DOHH2 (cell line): ENCODE measurements around the gene GPR132.

Experiments used
- H3F3A ChIP-seq: fragments of 200-600 bp; sonication (generic), shearing (Covaris generic); 2 replicates; pipeline ENCODE4 v1.6.0; 2016; ENCODE audit warnings: antibody characterized with exemption, mild to moderate bottlenecking; ENCODE audit not compliant: control insufficient read depth, insufficient read depth
- H3K27ac ChIP-seq: fragments of 200-600 bp; sonication (generic); 2 replicates; pipeline ENCODE4 v1.5.1; 2014; ENCODE audit warnings: low read depth, mild to moderate bottlenecking, low read length, moderate library complexity
- H3K27me3 ChIP-seq: fragments of 200-600 bp; sonication (generic); 2 replicates; pipeline ENCODE4 v1.6.1; 2014; ENCODE audit warnings: mild to moderate bottlenecking, low read length, mixed read lengths; ENCODE audit not compliant: control insufficient read depth
- H3K36me3 ChIP-seq: fragments of 200-600 bp; sonication (generic); 2 replicates; pipeline ENCODE4 v1.6.1; 2014; ENCODE audit warnings: mild to moderate bottlenecking, low read length, moderate library complexity, mixed read lengths; ENCODE audit not compliant: control insufficient read depth
- H3K4me1 ChIP-seq: fragments of 200-600 bp; sonication (generic); 2 replicates; pipeline ENCODE4 v1.6.1; 2014; ENCODE audit warnings: mild to moderate bottlenecking, low read length, mixed read lengths; ENCODE audit not compliant: control insufficient read depth
- H3K4me2 ChIP-seq: fragments of 200-600 bp; sonication (generic); 2 replicates; pipeline ENCODE4 v1.6.0; 2014; ENCODE audit warnings: mild to moderate bottlenecking, low read length, moderate library complexity
- H3K4me3 ChIP-seq: fragments of 200-600 bp; sonication (generic); 2 replicates; pipeline ENCODE4 v1.5.1; 2014; ENCODE audit warnings: mild to moderate bottlenecking, low read length, mixed read lengths
- H3K79me2 ChIP-seq: fragments of 200-600 bp; sonication (generic); 2 replicates; pipeline ENCODE4 v1.6.1; 2014; ENCODE audit warnings: mild to moderate bottlenecking, low read length, mixed read lengths; ENCODE audit not compliant: control insufficient read depth
- H3K9me2 ChIP-seq: fragments of 200-600 bp; sonication (generic); replicated peaks from 2 replicates; pipeline ENCODE4 v1.6.1; 2014; ENCODE audit warnings: mild to moderate bottlenecking, low read length, mixed read lengths; ENCODE audit not compliant: control insufficient read depth
- H3K9me3 ChIP-seq: fragments of 200-600 bp; sonication (generic); 2 replicates; pipeline ENCODE4 v1.6.1; 2014; ENCODE audit warnings: antibody characterized with exemption, low read length, mixed read lengths; ENCODE audit not compliant: control insufficient read depth, insufficient read depth
- H4K20me1 ChIP-seq: fragments of 200-600 bp; sonication (generic); 2 replicates; pipeline ENCODE4 v1.6.0; 2014; ENCODE audit warnings: low read depth, mild to moderate bottlenecking, antibody characterized with exemption, low read length, moderate library complexity; ENCODE audit not compliant: control insufficient read depth, insufficient read depth
- EZH2phosphoT487 ChIP-seq: fragments of 200-600 bp; sonication (generic); IDR thresholded peaks from 2 replicates; pipeline ENCODE4 v1.6.1; 2017; ENCODE audit warnings: borderline replicate concordance, mild to moderate bottlenecking, antibody characterized with exemption, low read length, moderate library complexity, mixed read lengths
- TF ChIP-seq, protein P1 (sequence below): fragments of 200-600 bp; sonication (generic); IDR thresholded peaks from one replicate; pipeline ENCODE4 v1.5.1; 2014; ENCODE audit warnings: antibody characterized with exemption, mild to moderate bottlenecking, low read depth, low read length; ENCODE audit not compliant: poor library complexity, severe bottlenecking

The GPR132 gene

DNA sequence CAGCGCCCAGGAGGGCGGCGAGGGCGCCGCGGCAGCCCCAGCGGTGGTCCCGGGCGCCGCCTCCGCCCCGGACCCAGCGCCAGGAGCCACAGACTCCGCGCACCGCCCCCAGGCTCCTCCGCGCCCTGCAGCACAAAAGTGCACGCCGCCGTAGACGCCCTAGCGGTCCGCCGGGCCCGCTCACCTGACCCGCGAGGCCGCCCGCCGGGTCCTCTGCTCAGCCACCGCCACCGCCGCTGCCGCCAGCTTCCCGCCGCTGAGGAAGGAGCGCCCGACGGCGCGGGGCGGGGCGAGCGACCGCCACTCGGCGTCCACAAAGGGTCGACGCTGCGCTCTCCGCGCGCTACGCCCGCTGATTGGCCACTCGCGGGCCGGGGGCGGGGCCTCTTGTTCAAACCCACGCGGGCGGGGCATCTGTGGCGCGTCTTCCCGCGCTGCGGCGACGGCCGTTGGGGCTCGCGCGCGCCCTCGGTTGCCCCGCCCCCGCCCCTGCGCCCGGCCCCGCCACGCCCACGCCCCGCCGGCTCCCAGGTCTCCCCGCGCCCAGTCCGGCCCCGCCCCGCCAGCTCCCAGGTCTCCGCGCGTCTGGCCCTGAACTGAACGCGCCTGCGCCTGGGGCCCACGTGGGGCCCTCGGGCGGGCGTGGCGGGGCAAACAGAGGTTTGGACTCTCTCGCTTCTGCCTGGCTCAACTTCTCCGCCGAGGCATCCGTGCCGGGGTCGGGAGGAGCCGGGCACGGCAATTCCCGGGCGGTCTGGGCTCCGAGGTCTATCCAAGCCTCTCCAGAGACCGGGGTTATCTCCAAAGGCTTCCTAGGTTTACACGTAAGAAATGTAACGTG is 44.2 kb downstream of the GPR132 start, which contains the start of gene CDCA4:
Gene CDCA4, minus strand, starts transcription at position 269 of the 841 bp plus-strand sequence. CDS start 9,154 bp downstream, outside the sequence.
- peaks cover 63% of the 10 kb centered on the region for H3K79me2 ChIP-seq
- H3K4me2 ChIP-seq: peak within 1 kb of the TSS; percentile 95
- no peaks in the 10 kb centered on the region for H3K9me2 ChIP-seq
- peak within 1 kb of the TSS; percentile 99 for H3K4me3 ChIP-seq
- peak within 1 kb of the TSS; percentile 71 for H3K27ac ChIP-seq
- peaks cover 9% of the 10 kb centered on the region for H3F3A ChIP-seq
- H4K20me1 ChIP-seq: peaks cover 34% of the 10 kb centered on the region
- TF ChIP-seq, protein P1, sequence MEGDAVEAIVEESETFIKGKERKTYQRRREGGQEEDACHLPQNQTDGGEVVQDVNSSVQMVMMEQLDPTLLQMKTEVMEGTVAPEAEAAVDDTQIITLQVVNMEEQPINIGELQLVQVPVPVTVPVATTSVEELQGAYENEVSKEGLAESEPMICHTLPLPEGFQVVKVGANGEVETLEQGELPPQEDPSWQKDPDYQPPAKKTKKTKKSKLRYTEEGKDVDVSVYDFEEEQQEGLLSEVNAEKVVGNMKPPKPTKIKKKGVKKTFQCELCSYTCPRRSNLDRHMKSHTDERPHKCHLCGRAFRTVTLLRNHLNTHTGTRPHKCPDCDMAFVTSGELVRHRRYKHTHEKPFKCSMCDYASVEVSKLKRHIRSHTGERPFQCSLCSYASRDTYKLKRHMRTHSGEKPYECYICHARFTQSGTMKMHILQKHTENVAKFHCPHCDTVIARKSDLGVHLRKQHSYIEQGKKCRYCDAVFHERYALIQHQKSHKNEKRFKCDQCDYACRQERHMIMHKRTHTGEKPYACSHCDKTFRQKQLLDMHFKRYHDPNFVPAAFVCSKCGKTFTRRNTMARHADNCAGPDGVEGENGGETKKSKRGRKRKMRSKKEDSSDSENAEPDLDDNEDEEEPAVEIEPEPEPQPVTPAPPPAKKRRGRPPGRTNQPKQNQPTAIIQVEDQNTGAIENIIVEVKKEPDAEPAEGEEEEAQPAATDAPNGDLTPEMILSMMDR: no peak
- TF ChIP-seq EZH2phosphoT487: no peak
- H3K36me3 ChIP-seq: peaks cover 46% of the 10 kb centered on the region
- H3K9me3 ChIP-seq: no peaks in the 10 kb centered on the region
- no peaks in the 10 kb centered on the region for H3K27me3 ChIP-seq
- H3K4me1 ChIP-seq: peaks cover 45% of the 10 kb centered on the region

GRCh38 chr14:105019861-105020814 is 45.1 kb downstream of the GPR132 start:
- no peaks in the 10 kb centered on the region for H3K9me2 ChIP-seq
- H3K79me2 ChIP-seq: peaks cover 72% of the 10 kb centered on the region
- H3F3A ChIP-seq: peaks cover 6% of the 10 kb centered on the region
- H4K20me1 ChIP-seq: peaks cover 42% of the 10 kb centered on the region
- peaks cover 54% of the 10 kb centered on the region for H3K36me3 ChIP-seq
- H3K27ac ChIP-seq: peak overlapping the region; percentile 71
- peak overlapping the region; percentile 99 for H3K4me3 ChIP-seq
- peaks cover 52% of the 10 kb centered on the region for H3K4me1 ChIP-seq
- TF ChIP-seq, protein P1: no peak
- TF ChIP-seq EZH2phosphoT487: no peak
- peak overlapping the region; percentile 95 for H3K4me2 ChIP-seq
- no peaks in the 10 kb centered on the region for H3K9me3 ChIP-seq
- no peaks in the 10 kb centered on the region for H3K27me3 ChIP-seq

DNA sequence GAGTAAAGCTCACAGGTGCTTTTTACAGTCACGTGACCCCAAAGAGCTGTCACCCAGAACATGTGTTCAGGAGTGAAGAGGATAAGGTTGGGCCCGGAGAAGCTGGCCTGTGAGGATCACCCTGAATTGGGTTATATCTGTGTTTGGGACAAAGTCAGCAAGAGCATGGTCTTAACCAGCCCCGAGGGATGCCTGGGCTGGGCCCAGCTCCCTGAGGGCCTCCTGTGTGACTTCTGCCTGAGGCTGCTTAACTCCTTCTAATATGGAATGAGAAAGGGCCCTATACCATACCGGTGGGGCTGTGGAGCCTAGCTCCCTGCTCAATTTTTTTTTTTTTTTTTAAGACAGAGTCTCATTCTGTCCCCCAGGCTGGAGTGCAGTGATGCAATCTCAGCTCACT is 46.8 kb downstream of the GPR132 start:
- TF ChIP-seq, protein P1: no peak
- no peak for TF ChIP-seq EZH2phosphoT487
- H3K79me2 ChIP-seq: peaks cover 90% of the 10 kb centered on the region
- H4K20me1 ChIP-seq: peaks cover 56% of the 10 kb centered on the region
- H3K4me2 ChIP-seq: peak overlapping the region; percentile 95
- H3K36me3 ChIP-seq: peaks cover 71% of the 10 kb centered on the region
- peak overlapping the region; percentile 99 for H3K4me3 ChIP-seq
- H3K27me3 ChIP-seq: no peaks in the 10 kb centered on the region
- H3K9me3 ChIP-seq: no peaks in the 10 kb centered on the region
- no peak overlapping the region for H3K27ac ChIP-seq
- H3K4me1 ChIP-seq: peaks cover 65% of the 10 kb centered on the region
- no peaks in the 10 kb centered on the region for H3K9me2 ChIP-seq
- peaks cover 3% of the 10 kb centered on the region for H3F3A ChIP-seq
